SK-N-SH (cell line): ENCODE measurements around the gene C1orf159. TPM values are rescaled to one million over a fixed set of nuclear protein-coding genes. Genes with fewer than 3 reads are reported as not detected.

Experiments
- CTCF ChIA-PET: fragments of 300-600, 350-600 bp; formaldehyde crosslinking; extraction: SDS; loops from one replicate; lab custom pipeline; 2021; lab: Yijun Ruan, JAX
- POLR2A ChIA-PET: fragments of 350-600 bp; sonication (Branson Sonifier 250); formaldehyde crosslinking; extraction: SDS; loops from one replicate; lab custom pipeline; 2020; ENCODE audit warnings: antibody characterized with exemption, inconsistent platforms; lab: Yijun Ruan, JAX
- DNase-seq: peaks from one replicate; pipeline ENCODE4 v3.0.0; 2012
- H2AFZ ChIP-seq: fragments of 200-600 bp; sonication (generic); 2 replicates; pipeline ENCODE4 v1.8.1; 2016; ENCODE audit warnings: antibody characterized with exemption, mild to moderate bottlenecking, low read depth
- H3F3A ChIP-seq: fragments of 200-600 bp; sonication (generic); replicated peaks from 2 replicates; pipeline ENCODE3; 2016; ENCODE audit warnings: antibody characterized with exemption, mild to moderate bottlenecking; ENCODE audit not compliant: insufficient read depth
- H3K27ac ChIP-seq, 2 experiments: fragments of 200-500 bp in 1 of 2; fragments of 200-600 bp in 1 of 2; sonication (Bioruptor generic) in 1 of 2; sonication (generic), shearing (Covaris generic) in 1 of 2; 2 replicates each; pipeline versions ENCODE4 v1.5.1 to v1.6.1; 2014 to 2016; ENCODE audit warnings: low read depth in 2 of 2, inconsistent platforms in 1 of 2, low read length in 1 of 2, mild to moderate bottlenecking in 1 of 2, mixed read lengths in 1 of 2
- H3K27me3 ChIP-seq: fragments of 200-600 bp; sonication (generic), shearing (Covaris generic); 2 replicates; pipeline ENCODE4 v1.6.1; 2016; ENCODE audit warnings: mixed run types; ENCODE audit not compliant: insufficient read depth
- H3K36me3 ChIP-seq, 2 experiments: fragments of 200-500 bp in 1 of 2; fragments of 200-600 bp in 1 of 2; sonication (Bioruptor generic) in 1 of 2; sonication (generic) in 1 of 2; replicated peaks in 1 of 2; 2 replicates each; pipeline versions ENCODE3 to v1.5.1; 2014 to 2016; ENCODE audit warnings: low read length in 1 of 2, mild to moderate bottlenecking in 1 of 2; ENCODE audit not compliant: insufficient read depth in 2 of 2, control insufficient read depth in 1 of 2
- H3K4me1 ChIP-seq, 2 experiments: fragments of 200-500 bp in 1 of 2; fragments of 200-600 bp in 1 of 2; sonication (Bioruptor generic) in 1 of 2; sonication (generic), shearing (Covaris generic) in 1 of 2; 2 replicates each; pipeline versions ENCODE4 v1.5.1 to v1.6.1; 2014 to 2016; ENCODE audit warnings: low read depth in 1 of 2, low read length in 1 of 2, mixed run types in 1 of 2; ENCODE audit not compliant: insufficient read depth in 2 of 2, control insufficient read depth in 1 of 2
- H3K4me2 ChIP-seq: fragments of 200-600 bp; sonication (generic), shearing (Covaris generic); 2 replicates; pipeline ENCODE4 v1.6.1; 2017; ENCODE audit warnings: mixed run types
- H3K4me3 ChIP-seq, 2 experiments: fragments of 200-500 bp in 1 of 2; fragments of 200-600 bp in 1 of 2; sonication (Bioruptor generic) in 1 of 2; sonication (generic), shearing (Covaris generic) in 1 of 2; 2 replicates each; pipeline versions ENCODE4 v1.5.1 to v1.8.1; 2014 to 2016; ENCODE audit warnings: low read depth in 2 of 2, inconsistent platforms in 1 of 2, low read length in 1 of 2, mild to moderate bottlenecking in 1 of 2, mixed read lengths in 1 of 2, moderate library complexity in 1 of 2
- H3K79me2 ChIP-seq: fragments of 200-600 bp; sonication (generic); 2 replicates; pipeline ENCODE4 v1.8.1; 2017; ENCODE audit warnings: mild to moderate bottlenecking; ENCODE audit not compliant: insufficient read depth
- H3K9ac ChIP-seq: fragments of 200-600 bp; sonication (generic); 2 replicates; pipeline ENCODE4 v1.6.1; 2017; ENCODE audit warnings: mixed run types
- H3K9me2 ChIP-seq: fragments of 200-600 bp; sonication (generic); 2 replicates; pipeline ENCODE4 v1.6.1; 2017; ENCODE audit warnings: mixed run types
- H3K9me3 ChIP-seq: fragments of 200-600 bp; sonication (generic); 2 replicates; pipeline ENCODE4 v1.6.1; 2017; ENCODE audit warnings: mixed run types, mild to moderate bottlenecking, moderate library complexity
- H4K20me1 ChIP-seq: fragments of 200-600 bp; sonication (generic); 2 replicates; pipeline ENCODE4 v1.6.1; 2017; ENCODE audit warnings: mild to moderate bottlenecking, mixed run types; ENCODE audit not compliant: insufficient read depth
- CHD2 ChIP-seq: fragments of 150-350 bp; IDR thresholded peaks from 2 replicates; pipeline ENCODE4 v1.6.1; 2018; ENCODE audit warnings: low read length; ENCODE audit not compliant: partially characterized antibody
- CTCF ChIP-seq: fragments of 200-600 bp; sonication (generic); IDR thresholded peaks from 2 replicates; pipeline ENCODE4 v1.6.1; 2017; ENCODE audit warnings: antibody characterized with exemption, mild to moderate bottlenecking, moderate library complexity
- EP300 ChIP-seq, 2 experiments: IDR thresholded peaks; 2 replicates each; pipeline versions ENCODE4 v1.4.0 to v1.6.1; 2012; ENCODE audit warnings: borderline replicate concordance in 1 of 2, low read depth in 1 of 2, low read length in 1 of 2
- EZH2phosphoT487 ChIP-seq: fragments of 200-600 bp; sonication (generic); IDR thresholded peaks from 2 replicates; pipeline ENCODE4 v1.6.1; 2017; ENCODE audit warnings: low read depth, mixed run types, mild to moderate bottlenecking, antibody characterized with exemption, moderate library complexity, borderline replicate concordance
- FOSL2 ChIP-seq: IDR thresholded peaks from 2 replicates; pipeline ENCODE4 v1.4.0; 2012; ENCODE audit warnings: low read depth, mild to moderate bottlenecking, moderate library complexity, borderline replicate concordance
- FOXJ3 ChIP-seq: sonication (generic); formaldehyde crosslinking; IDR thresholded peaks from 2 replicates; pipeline ENCODE4 v1.5.1; 2020; ENCODE audit warnings: mild to moderate bottlenecking, missing genetic modification reagents
- FOXM1 ChIP-seq: IDR thresholded peaks from 2 replicates; pipeline ENCODE4 v1.4.0; 2012; ENCODE audit warnings: low read depth, mild to moderate bottlenecking
- MEF2A ChIP-seq: IDR thresholded peaks from 2 replicates; pipeline ENCODE4 v1.4.0; 2012; ENCODE audit warnings: low read depth, borderline replicate concordance
- NFIC ChIP-seq: IDR thresholded peaks from 2 replicates; pipeline ENCODE4 v1.4.0; 2012; ENCODE audit warnings: borderline replicate concordance
- NRF1 ChIP-seq: IDR thresholded peaks from 2 replicates; pipeline ENCODE4 v1.6.1; 2012; ENCODE audit warnings: low read depth, mild to moderate bottlenecking, low read length
- PBX3 ChIP-seq: IDR thresholded peaks from 2 replicates; pipeline ENCODE4; 2012
- SIN3A ChIP-seq: IDR thresholded peaks from 2 replicates; pipeline ENCODE4 v1.6.1; 2012; ENCODE audit warnings: low read depth, mild to moderate bottlenecking, low read length, moderate library complexity, borderline replicate concordance
- SMC3 ChIP-seq: IDR thresholded peaks from 2 replicates; pipeline ENCODE4 v1.6.1; 2012; ENCODE audit warnings: low read depth, low read length, improper control_type of control experiment
- TCF12 ChIP-seq: IDR thresholded peaks from 2 replicates; pipeline ENCODE4 v1.4.0; 2012
- TEAD4 ChIP-seq: IDR thresholded peaks from 2 replicates; pipeline ENCODE4 v1.4.0; 2012; ENCODE audit warnings: mild to moderate bottlenecking, borderline replicate concordance; ENCODE audit not compliant: insufficient read depth
- USF1 ChIP-seq: IDR thresholded peaks from 2 replicates; pipeline ENCODE4 v1.4.0; 2012; ENCODE audit warnings: low read depth, borderline replicate concordance
- USF2 ChIP-seq: fragments of 150-350 bp; IDR thresholded peaks from 2 replicates; pipeline ENCODE4 v1.6.1; 2017; ENCODE audit warnings: antibody characterized with exemption, low read length, low read depth, borderline replicate concordance
- YY1 ChIP-seq: IDR thresholded peaks from 2 replicates; pipeline ENCODE4 v1.4.0; 2012; ENCODE audit warnings: low read depth, mild to moderate bottlenecking
- WGBS: methylation state at CpG from one replicate; pipeline ENCODE4 v1.1.6; 2017; ENCODE audit warnings: low lambda C conversion rate; 5-methylcytosine and 5-hydroxymethylcytosine counted together
- polyA plus RNA-seq, 3 experiments: library from polyadenylated mRNA; depleted of rRNA; stranded (reverse); fragments of >200 nt; gene quantifications; 2 replicates each; pipeline ENCODE4 v1.2.3, GENCODE V29; 2012
- TF ChIP-seq, protein P1 (sequence below): IDR thresholded peaks from 2 replicates; pipeline ENCODE4 v1.4.0; 2012; ENCODE audit warnings: low read depth, borderline replicate concordance
- TF ChIP-seq, protein P2 (sequence below): IDR thresholded peaks from 2 replicates; pipeline ENCODE4 v1.6.1; 2012; ENCODE audit warnings: mild to moderate bottlenecking, low read depth, low read length, moderate library complexity

C1orf159 gene
- polyA plus RNA-seq, 1 of the 3 experiments (the other 2 are of a cell fraction): 10.2 TPM

DNA sequence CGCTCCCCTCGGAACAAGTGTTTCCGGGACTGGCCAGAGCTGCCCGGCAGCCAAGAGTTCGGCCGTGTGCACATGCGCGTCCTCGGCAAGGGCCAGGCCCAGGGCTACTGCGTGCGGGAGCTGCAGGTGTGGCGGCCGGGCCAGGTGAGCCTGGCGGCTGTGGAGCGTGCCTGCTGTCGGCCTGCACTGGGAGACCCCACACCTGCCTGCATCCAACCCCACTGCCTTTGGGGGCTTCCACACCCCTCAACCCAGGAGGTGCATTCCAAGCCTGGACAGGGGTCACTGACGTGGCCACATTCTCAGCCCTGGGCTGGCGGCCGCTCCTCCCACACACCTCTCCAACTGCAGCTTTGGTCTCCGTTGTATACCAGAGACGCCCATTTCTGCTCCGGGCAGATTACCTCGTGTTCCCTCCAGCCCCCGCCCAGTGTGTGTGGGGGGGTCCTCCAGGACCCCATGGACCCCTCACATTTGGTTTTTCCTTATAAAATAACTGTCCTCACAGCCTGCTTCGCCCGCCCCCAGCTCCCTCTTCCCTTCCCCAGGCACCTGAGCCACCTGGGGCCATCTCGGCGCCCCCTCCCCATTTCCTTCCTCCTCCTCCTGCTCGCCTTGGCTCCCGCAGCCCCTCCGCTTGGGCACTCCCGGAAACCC lies 47.9 kb downstream of the C1orf159 start:
- no peak overlapping the region for H2AFZ ChIP-seq
- no peak overlapping the region for H3K9ac ChIP-seq
- no peaks in the 10 kb centered on the region for H3K36me3 ChIP-seq
- H4K20me1 ChIP-seq: peaks cover 6% of the 10 kb centered on the region; the same call in 1 of the 2 replicates
- H3K27ac ChIP-seq: no peak overlapping the region
- no peak overlapping the region for H3K4me2 ChIP-seq
- peak overlapping the region in 1 of 2 experiments; percentile 24; a peak in 1 of 4 replicates for H3K4me3 ChIP-seq
- H3K4me1 ChIP-seq: peaks cover 0 to 7% of the 10 kb centered on the region in 2 experiments; a peak in 1 of 4 replicates
- no peaks in the 10 kb centered on the region for H3K79me2 ChIP-seq
- no peak for TF ChIP-seq PBX3
- TF ChIP-seq CHD2: no peak
- TF ChIP-seq MEF2A: no peak
- no peak for TF ChIP-seq FOSL2
- TF ChIP-seq, protein P1, sequence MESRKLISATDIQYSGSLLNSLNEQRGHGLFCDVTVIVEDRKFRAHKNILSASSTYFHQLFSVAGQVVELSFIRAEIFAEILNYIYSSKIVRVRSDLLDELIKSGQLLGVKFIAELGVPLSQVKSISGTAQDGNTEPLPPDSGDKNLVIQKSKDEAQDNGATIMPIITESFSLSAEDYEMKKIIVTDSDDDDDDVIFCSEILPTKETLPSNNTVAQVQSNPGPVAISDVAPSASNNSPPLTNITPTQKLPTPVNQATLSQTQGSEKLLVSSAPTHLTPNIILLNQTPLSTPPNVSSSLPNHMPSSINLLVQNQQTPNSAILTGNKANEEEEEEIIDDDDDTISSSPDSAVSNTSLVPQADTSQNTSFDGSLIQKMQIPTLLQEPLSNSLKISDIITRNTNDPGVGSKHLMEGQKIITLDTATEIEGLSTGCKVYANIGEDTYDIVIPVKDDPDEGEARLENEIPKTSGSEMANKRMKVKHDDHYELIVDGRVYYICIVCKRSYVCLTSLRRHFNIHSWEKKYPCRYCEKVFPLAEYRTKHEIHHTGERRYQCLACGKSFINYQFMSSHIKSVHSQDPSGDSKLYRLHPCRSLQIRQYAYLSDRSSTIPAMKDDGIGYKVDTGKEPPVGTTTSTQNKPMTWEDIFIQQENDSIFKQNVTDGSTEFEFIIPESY: no peak
- TF ChIP-seq SMC3: no peak
- TF ChIP-seq NRF1: no peak
- TF ChIP-seq USF1: no peak
- no peak for TF ChIP-seq FOXJ3 (CRISPR knock-in tag)
- no peak for TF ChIP-seq USF2
- no peak for TF ChIP-seq CTCF
- TF ChIP-seq YY1: no peak
- TF ChIP-seq, protein P2, sequence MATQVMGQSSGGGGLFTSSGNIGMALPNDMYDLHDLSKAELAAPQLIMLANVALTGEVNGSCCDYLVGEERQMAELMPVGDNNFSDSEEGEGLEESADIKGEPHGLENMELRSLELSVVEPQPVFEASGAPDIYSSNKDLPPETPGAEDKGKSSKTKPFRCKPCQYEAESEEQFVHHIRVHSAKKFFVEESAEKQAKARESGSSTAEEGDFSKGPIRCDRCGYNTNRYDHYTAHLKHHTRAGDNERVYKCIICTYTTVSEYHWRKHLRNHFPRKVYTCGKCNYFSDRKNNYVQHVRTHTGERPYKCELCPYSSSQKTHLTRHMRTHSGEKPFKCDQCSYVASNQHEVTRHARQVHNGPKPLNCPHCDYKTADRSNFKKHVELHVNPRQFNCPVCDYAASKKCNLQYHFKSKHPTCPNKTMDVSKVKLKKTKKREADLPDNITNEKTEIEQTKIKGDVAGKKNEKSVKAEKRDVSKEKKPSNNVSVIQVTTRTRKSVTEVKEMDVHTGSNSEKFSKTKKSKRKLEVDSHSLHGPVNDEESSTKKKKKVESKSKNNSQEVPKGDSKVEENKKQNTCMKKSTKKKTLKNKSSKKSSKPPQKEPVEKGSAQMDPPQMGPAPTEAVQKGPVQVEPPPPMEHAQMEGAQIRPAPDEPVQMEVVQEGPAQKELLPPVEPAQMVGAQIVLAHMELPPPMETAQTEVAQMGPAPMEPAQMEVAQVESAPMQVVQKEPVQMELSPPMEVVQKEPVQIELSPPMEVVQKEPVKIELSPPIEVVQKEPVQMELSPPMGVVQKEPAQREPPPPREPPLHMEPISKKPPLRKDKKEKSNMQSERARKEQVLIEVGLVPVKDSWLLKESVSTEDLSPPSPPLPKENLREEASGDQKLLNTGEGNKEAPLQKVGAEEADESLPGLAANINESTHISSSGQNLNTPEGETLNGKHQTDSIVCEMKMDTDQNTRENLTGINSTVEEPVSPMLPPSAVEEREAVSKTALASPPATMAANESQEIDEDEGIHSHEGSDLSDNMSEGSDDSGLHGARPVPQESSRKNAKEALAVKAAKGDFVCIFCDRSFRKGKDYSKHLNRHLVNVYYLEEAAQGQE: no peak
- TF ChIP-seq TCF12: no peak
- TF ChIP-seq NFIC: no peak
- no peak for TF ChIP-seq TEAD4
- no peak for TF ChIP-seq FOXM1
- no peak for TF ChIP-seq EP300 (IDR thresholded peaks at IDR 0.05; ENCODE audit: borderline replicate concordance in 1 of 2, low read depth in 1 of 2, low read length in 1 of 2)
- no peak for TF ChIP-seq EZH2phosphoT487
- TF ChIP-seq SIN3A: no peak
- TF ChIP-seq, all 33 proteins: peak for 0
- Histone ChIP-seq H3F3A (peaks cover 9% of the 10 kb centered on the region), H3K27me3 (0 out of 2 replicates have a peak, but pooled peaks cover 12% of the 10 kb centered on the region), H3K9me3 (no peaks in the 10 kb centered on the region), H3K9me2 (no peaks in the 10 kb centered on the region)
- POLR2A ChIA-PET: no interaction called here
- CTCF ChIA-PET: interaction anchor here (1.1 to 15.4 kb wide), 4 partner anchors 8 to 85 kb away, joined by 3 to 216 read pairs (median 4); partner anchors contain the start of gene PERM1
- 27% methylated on average over 16 of the region's 32 CpGs for WGBS
- DNase-seq: no peak
